Measurements from ENCODE around the gene USP9X.

USP9X gene

GRCh38 chrX:41085512-41085877 lies 250 bp downstream of the USP9X start (continued):
- TF ChIP-seq, protein P1, sequence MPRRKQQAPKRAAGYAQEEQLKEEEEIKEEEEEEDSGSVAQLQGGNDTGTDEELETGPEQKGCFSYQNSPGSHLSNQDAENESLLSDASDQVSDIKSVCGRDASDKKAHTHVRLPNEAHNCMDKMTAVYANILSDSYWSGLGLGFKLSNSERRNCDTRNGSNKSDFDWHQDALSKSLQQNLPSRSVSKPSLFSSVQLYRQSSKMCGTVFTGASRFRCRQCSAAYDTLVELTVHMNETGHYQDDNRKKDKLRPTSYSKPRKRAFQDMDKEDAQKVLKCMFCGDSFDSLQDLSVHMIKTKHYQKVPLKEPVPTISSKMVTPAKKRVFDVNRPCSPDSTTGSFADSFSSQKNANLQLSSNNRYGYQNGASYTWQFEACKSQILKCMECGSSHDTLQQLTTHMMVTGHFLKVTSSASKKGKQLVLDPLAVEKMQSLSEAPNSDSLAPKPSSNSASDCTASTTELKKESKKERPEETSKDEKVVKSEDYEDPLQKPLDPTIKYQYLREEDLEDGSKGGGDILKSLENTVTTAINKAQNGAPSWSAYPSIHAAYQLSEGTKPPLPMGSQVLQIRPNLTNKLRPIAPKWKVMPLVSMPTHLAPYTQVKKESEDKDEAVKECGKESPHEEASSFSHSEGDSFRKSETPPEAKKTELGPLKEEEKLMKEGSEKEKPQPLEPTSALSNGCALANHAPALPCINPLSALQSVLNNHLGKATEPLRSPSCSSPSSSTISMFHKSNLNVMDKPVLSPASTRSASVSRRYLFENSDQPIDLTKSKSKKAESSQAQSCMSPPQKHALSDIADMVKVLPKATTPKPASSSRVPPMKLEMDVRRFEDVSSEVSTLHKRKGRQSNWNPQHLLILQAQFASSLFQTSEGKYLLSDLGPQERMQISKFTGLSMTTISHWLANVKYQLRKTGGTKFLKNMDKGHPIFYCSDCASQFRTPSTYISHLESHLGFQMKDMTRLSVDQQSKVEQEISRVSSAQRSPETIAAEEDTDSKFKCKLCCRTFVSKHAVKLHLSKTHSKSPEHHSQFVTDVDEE (CRISPR knock-in tag; IDR thresholded peaks at IDR 0.05): no peak
- TF ChIP-seq PATZ1 (CRISPR knock-in tag; IDR thresholded peaks at IDR 0.05; ENCODE audit: borderline replicate concordance): no peak

DNA sequence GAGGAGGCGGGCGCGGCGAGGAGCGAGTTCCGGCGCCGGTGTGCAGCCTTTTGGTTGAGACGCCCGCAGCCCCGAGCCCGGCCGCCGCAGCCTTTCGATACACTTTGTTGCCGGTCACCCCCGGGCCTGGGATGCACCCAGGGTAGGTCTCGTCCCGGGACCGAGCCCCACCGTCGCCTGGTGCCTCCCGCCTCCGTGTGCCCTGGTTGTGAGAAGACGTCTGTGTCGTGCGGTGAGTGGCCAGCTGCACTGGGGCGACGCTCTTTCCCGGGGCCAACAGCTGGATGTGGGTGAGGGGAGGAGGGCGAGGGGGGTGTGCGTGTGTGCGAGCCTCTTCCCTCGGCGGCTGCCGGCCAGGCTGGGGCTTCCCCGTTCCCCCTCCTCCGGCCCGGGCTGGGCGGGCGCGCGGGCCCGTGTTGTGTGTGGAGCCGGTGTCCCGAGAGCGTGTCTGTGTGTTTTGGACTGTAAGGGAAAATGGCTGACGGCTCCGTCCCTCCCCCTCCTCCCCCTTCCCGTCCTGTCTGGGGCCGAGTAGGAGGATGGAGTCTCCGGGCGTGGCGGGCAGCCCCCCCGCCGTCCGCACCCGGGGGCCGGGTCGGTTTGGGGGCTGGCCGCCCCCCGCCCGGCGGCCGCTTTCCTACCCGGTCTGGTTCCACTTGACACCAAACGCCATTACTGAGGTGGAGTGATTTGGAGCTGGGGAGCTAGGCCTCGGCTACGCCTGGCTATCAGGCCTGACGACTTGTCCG lies 807 bp downstream of the USP9X start:
- TF ChIP-seq ZC3H10 (CRISPR knock-in tag; IDR thresholded peaks at IDR 0.05): no peak
- no peak for TF ChIP-seq ZNF70 (CRISPR knock-in tag; IDR thresholded peaks at IDR 0.05)
- TF ChIP-seq PATZ1 (CRISPR knock-in tag; IDR thresholded peaks at IDR 0.05; ENCODE audit: borderline replicate concordance): no peak
- no peak for TF ChIP-seq ZFP3 (CRISPR knock-in tag; IDR thresholded peaks at IDR 0.05)
- no peak for TF ChIP-seq BACH2 (CRISPR knock-in tag; IDR thresholded peaks at IDR 0.05; ENCODE audit: borderline replicate concordance)
- TF ChIP-seq ZNF8 (CRISPR knock-in tag; IDR thresholded peaks at IDR 0.05): no peak
- TF ChIP-seq, protein P2, sequence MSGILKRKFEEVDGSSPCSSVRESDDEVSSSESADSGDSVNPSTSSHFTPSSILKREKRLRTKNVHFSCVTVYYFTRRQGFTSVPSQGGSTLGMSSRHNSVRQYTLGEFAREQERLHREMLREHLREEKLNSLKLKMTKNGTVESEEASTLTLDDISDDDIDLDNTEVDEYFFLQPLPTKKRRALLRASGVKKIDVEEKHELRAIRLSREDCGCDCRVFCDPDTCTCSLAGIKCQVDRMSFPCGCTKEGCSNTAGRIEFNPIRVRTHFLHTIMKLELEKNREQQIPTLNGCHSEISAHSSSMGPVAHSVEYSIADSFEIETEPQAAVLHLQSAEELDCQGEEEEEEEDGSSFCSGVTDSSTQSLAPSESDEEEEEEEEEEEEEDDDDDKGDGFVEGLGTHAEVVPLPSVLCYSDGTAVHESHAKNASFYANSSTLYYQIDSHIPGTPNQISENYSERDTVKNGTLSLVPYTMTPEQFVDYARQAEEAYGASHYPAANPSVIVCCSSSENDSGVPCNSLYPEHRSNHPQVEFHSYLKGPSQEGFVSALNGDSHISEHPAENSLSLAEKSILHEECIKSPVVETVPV (CRISPR knock-in tag; IDR thresholded peaks at IDR 0.05): no peak
- TF ChIP-seq ZNF565 (CRISPR knock-in tag; conservative IDR thresholded peaks at IDR 0.05; ENCODE audit: low read depth): no peak
- TF ChIP-seq TOX (CRISPR knock-in tag; IDR thresholded peaks at IDR 0.05; ENCODE audit: borderline replicate concordance): no peak
- TF ChIP-seq GLIS3 (CRISPR knock-in tag; IDR thresholded peaks at IDR 0.05): no peak
- no peak for TF ChIP-seq TCF4 (CRISPR knock-in tag; IDR thresholded peaks at IDR 0.05; ENCODE audit: borderline replicate concordance)
- TF ChIP-seq, protein P1 (CRISPR knock-in tag; IDR thresholded peaks at IDR 0.05): no peak
- TF ChIP-seq PPARA (CRISPR knock-in tag; IDR thresholded peaks at IDR 0.05; ENCODE audit: borderline replicate concordance): no peak
- no peak for TF ChIP-seq ESRRG (CRISPR knock-in tag; IDR thresholded peaks at IDR 0.05)
- TF ChIP-seq, protein P3, sequence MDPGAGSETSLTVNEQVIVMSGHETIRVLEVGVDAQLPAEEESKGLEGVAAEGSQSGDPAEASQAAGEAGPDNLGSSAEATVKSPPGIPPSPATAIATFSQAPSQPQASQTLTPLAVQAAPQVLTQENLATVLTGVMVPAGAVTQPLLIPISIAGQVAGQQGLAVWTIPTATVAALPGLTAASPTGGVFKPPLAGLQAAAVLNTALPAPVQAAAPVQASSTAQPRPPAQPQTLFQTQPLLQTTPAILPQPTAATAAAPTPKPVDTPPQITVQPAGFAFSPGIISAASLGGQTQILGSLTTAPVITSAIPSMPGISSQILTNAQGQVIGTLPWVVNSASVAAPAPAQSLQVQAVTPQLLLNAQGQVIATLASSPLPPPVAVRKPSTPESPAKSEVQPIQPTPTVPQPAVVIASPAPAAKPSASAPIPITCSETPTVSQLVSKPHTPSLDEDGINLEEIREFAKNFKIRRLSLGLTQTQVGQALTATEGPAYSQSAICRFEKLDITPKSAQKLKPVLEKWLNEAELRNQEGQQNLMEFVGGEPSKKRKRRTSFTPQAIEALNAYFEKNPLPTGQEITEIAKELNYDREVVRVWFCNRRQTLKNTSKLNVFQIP (CRISPR knock-in tag; IDR thresholded peaks at IDR 0.05; ENCODE audit: borderline replicate concordance, low read depth): no peak
- no peak for TF ChIP-seq SNAI2 (CRISPR knock-in tag; IDR thresholded peaks at IDR 0.05)
- TF ChIP-seq CSDC2 (CRISPR knock-in tag; IDR thresholded peaks at IDR 0.05): no peak
- peak; percentile 59 for ATAC-seq

Data from SK-N-SH treated with all-trans-retinoic acid at 6 μM for 48 hours (cell line).